A673 (cell line): Measurements from ENCODE around the gene DENND1A. TPM values are rescaled to one million over a fixed set of nuclear protein-coding genes. Genes with fewer than 3 reads are reported as not detected.

Experiments used
- BruUV-seq: library from RNA; stranded (reverse); fragments of 400-500 nt; replicated peaks from 2 replicates; lab custom pipeline; 2021; lab: Mats Ljungman, UMichigan
- CTCF ChIA-PET: fragments of 300-600 bp; sonication (Branson Sonifier 250); formaldehyde crosslinking; loops from one replicate; lab custom pipeline; 2022; ENCODE audit warnings: antibody characterized with exemption; lab: Charles Lee
- POLR2A ChIA-PET: fragments of 300-600 bp; sonication (Branson Sonifier 250); formaldehyde crosslinking; loops from one replicate; lab custom pipeline; 2022; ENCODE audit warnings: antibody characterized with exemption; ENCODE audit not compliant: low non-redundant PET; lab: Charles Lee
- DNase-seq: peaks from one replicate; pipeline ENCODE4 v3.0.0-alpha.2; 2015; ENCODE audit warnings: low spot score
- H3K27ac ChIP-seq: fragments of 200-600 bp; sonication (generic); 2 replicates; pipeline ENCODE4 v1.5.1; 2016; ENCODE audit warnings: mixed run types, low read depth, mild to moderate bottlenecking, mixed read lengths, antibody characterized with exemption, low read length; ENCODE audit not compliant: poor library complexity, severe bottlenecking
- H3K27me3 ChIP-seq: fragments of 200-600 bp; sonication (generic); replicated peaks from 2 replicates; pipeline ENCODE4 v1.6.1; 2017; ENCODE audit warnings: mixed run types, low read depth, mild to moderate bottlenecking, mixed read lengths, antibody characterized with exemption, low read length; ENCODE audit not compliant: insufficient read depth, poor library complexity
- H3K36me3 ChIP-seq: fragments of 200-600 bp; sonication (generic); 2 replicates; pipeline ENCODE4 v1.6.1; 2016; ENCODE audit warnings: mixed run types, mild to moderate bottlenecking, mixed read lengths, antibody characterized with exemption, low read length; ENCODE audit not compliant: insufficient read depth, poor library complexity, severe bottlenecking
- H3K4me1 ChIP-seq: fragments of 200-600 bp; sonication (generic); 2 replicates; pipeline ENCODE4 v1.6.1; 2017; ENCODE audit warnings: mixed run types, mild to moderate bottlenecking, mixed read lengths, antibody characterized with exemption, low read length; ENCODE audit not compliant: insufficient read depth, poor library complexity, severe bottlenecking
- H3K4me3 ChIP-seq: fragments of 200-600 bp; sonication (generic); 2 replicates; pipeline ENCODE4 v1.5.1; 2016; ENCODE audit warnings: low read depth, mixed run types, mild to moderate bottlenecking, mixed read lengths, low read length; ENCODE audit not compliant: poor library complexity, severe bottlenecking
- H3K9me3 ChIP-seq: fragments of 200-600 bp; sonication (generic); 2 replicates; pipeline ENCODE4 v1.6.1; 2016; ENCODE audit warnings: mixed run types, low read depth, mild to moderate bottlenecking, mixed read lengths, antibody characterized with exemption, low read length; ENCODE audit not compliant: poor library complexity, severe bottlenecking
- CTCF ChIP-seq: fragments of 300-800, 200-600 bp; sonication (generic); conservative IDR thresholded peaks from 2 replicates; pipeline ENCODE4 v1.5.1; 2017; ENCODE audit warnings: low read depth, mild to moderate bottlenecking, antibody characterized with exemption, low read length, moderate library complexity, mixed read lengths
- EZH2 ChIP-seq: fragments of 200-600 bp; sonication (generic); IDR thresholded peaks from 2 replicates; pipeline ENCODE4 v1.6.1; 2017; ENCODE audit warnings: borderline replicate concordance, low read depth, mild to moderate bottlenecking, mixed read lengths, antibody characterized with exemption, low read length; ENCODE audit not compliant: poor library complexity, severe bottlenecking
- intact Hi-C: fragments of 100-400 bp; cut with micrococcal nuclease; formaldehyde crosslinking; loops from one replicate; pipeline ENCODE4 v1.10.0; 2022; ENCODE audit not compliant: unreplicated experiment
- total RNA-seq: library from RNA; stranded (reverse); gene quantifications from 2 replicates; pipeline ENCODE4 v1.2.3, GENCODE V29; 2021

DENND1A gene
- total RNA-seq, 1 experiment from 2014 or later = 12.0 TPM

- Histone ChIP-seq H3K27ac (no peak overlapping the region), H3K4me3 (no peak overlapping the region), H3K4me1 (peaks cover 9% of the 10 kb centered on the region), H3K9me3 (no peaks in the 10 kb centered on the region), H3K36me3 (no peaks in the 10 kb centered on the region), H3K27me3 (no peaks in the 10 kb centered on the region)
- POLR2A ChIA-PET = no interaction called here
- no TSS peak for BruUV-seq
- CTCF ChIA-PET = no interaction called here
- DNase-seq = no peak
- TF ChIP-seq EZH2 = no peak
- TF ChIP-seq CTCF = no peak
- intact Hi-C loops = no loop called here
These were observed 267.7 kb downstream of the DENND1A start for GRCh38 chr9:123662057-123662776.

GRCh38 chr9:123660691-123661466, 269.0 kb downstream of the DENND1A start:
- no peak for TF ChIP-seq EZH2
- TF ChIP-seq CTCF = no peak
- DNase-seq = peak; percentile 60
- peaks cover 9% of the 10 kb centered on the region for H3K4me1 ChIP-seq
- ChIA-PET CTCF (no interaction called here), POLR2A (no interaction called here)
- no peak overlapping the region for H3K4me3 ChIP-seq
- BruUV-seq = no TSS peak
- no peaks in the 10 kb centered on the region for H3K36me3 ChIP-seq
- H3K27me3 ChIP-seq = no peaks in the 10 kb centered on the region
- intact Hi-C loops = no loop called here
- H3K27ac ChIP-seq = no peak overlapping the region
- no peaks in the 10 kb centered on the region for H3K9me3 ChIP-seq

- POLR2A ChIA-PET = no interaction called here
- intact Hi-C loops = no loop called here
- CTCF ChIA-PET = no interaction called here
- H3K27ac ChIP-seq = no peak overlapping the region
- no peaks in the 10 kb centered on the region for H3K27me3 ChIP-seq
- H3K4me1 ChIP-seq = peaks cover 9% of the 10 kb centered on the region
- no TSS peak for BruUV-seq
- no peak for DNase-seq
- H3K4me3 ChIP-seq = no peak overlapping the region
- TF ChIP-seq CTCF (no peak), EZH2 (no peak)
- H3K36me3 ChIP-seq = no peaks in the 10 kb centered on the region
- no peaks in the 10 kb centered on the region for H3K9me3 ChIP-seq
These were observed 270.6 kb downstream of the DENND1A start for GRCh38 chr9:123659358-123659757.
